GM12878 (cell line): ENCODE results near the gene RACGAP1.

Experiments used
- ESRRA ChIP-seq: IDR thresholded peaks from 2 replicates; pipeline ENCODE4 v1.6.1; 2012; ENCODE audit warnings: mild to moderate bottlenecking, low read length, improper control_type of control experiment
- TF ChIP-seq, protein P1 (sequence below), 3 experiments: IDR thresholded peaks in 2 of 3; conservative IDR thresholded peaks in 1 of 3; 2 replicates each; pipeline ENCODE4 v1.5.1; 2011; ENCODE audit warnings: low read depth in 3 of 3, low read length in 3 of 3, mild to moderate bottlenecking in 3 of 3, control low read depth in 2 of 3, moderate library complexity in 2 of 3, inconsistent platforms in 1 of 3, mixed read lengths in 1 of 3; ENCODE audit not compliant: control insufficient read depth in 2 of 3, insufficient read depth in 1 of 3; ENCODE audit errors: extremely low read depth in 1 of 3

DNA sequence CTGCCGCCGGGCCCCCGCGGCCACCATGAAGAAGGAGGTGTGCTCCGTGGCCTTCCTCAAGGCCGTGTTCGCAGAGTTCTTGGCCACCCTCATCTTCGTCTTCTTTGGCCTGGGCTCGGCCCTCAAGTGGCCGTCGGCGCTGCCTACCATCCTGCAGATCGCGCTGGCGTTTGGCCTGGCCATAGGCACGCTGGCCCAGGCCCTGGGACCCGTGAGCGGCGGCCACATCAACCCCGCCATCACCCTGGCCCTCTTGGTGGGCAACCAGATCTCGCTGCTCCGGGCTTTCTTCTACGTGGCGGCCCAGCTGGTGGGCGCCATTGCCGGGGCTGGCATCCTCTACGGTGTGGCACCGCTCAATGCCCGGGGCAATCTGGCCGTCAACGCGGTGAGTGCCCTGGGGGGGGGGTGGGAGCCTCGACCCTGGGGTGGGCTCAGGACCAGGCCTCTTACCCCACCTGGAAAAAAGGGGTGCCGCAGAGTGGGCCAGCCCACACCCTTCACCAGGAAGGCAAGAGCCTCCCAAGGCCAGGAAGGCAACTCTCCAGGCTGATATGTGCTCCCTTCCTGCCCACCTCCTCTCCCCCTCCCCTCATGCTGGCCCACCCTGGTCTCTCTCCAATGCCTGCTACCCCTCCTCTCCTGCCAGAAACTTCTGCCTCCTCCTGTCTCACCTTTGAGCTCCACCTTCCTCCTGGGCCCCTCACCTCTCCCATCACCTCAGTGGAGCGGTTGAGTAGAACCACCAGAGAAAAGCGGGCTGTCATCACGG lies 63.1 kb downstream of the RACGAP1 start:
- no peak for TF ChIP-seq ESRRA
- TF ChIP-seq, protein P1, sequence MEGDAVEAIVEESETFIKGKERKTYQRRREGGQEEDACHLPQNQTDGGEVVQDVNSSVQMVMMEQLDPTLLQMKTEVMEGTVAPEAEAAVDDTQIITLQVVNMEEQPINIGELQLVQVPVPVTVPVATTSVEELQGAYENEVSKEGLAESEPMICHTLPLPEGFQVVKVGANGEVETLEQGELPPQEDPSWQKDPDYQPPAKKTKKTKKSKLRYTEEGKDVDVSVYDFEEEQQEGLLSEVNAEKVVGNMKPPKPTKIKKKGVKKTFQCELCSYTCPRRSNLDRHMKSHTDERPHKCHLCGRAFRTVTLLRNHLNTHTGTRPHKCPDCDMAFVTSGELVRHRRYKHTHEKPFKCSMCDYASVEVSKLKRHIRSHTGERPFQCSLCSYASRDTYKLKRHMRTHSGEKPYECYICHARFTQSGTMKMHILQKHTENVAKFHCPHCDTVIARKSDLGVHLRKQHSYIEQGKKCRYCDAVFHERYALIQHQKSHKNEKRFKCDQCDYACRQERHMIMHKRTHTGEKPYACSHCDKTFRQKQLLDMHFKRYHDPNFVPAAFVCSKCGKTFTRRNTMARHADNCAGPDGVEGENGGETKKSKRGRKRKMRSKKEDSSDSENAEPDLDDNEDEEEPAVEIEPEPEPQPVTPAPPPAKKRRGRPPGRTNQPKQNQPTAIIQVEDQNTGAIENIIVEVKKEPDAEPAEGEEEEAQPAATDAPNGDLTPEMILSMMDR (IDR thresholded peaks at IDR 0.05 in 2 of 3, conservative IDR thresholded peaks at IDR 0.05 in 1 of 3; ENCODE audit: control insufficient read depth in 2 of 3, extremely low read depth in 1 of 3, insufficient read depth in 1 of 3, low read depth in 3 of 3, low read length in 3 of 3): no peak
